Measurements from ENCODE around the gene ZNF462. TPM values are rescaled to one million over a fixed set of nuclear protein-coding genes. Genes with fewer than 3 reads are reported as not detected.

The ZNF462 gene
- total RNA-seq, 1 donor from 2014 or later: 28.5 TPM

GRCh38 chr9:106906129-106906528 is 43.2 kb downstream of the ZNF462 start:
- Histone ChIP-seq H3K36me3 (no peaks in the 10 kb centered on the region), H3K4me3 (no peak overlapping the region), H3K4me1 (no peaks in the 10 kb centered on the region), H3K27ac (no peak overlapping the region), H3K9me3 (peaks cover 4% of the 10 kb centered on the region), H3K27me3 (no peaks in the 10 kb centered on the region)
- DNase-seq (ENCODE audit: extremely low spot score in 2 of 2): no peak
- intact Hi-C loops (cut with DNase I): no loop called here
- TF ChIP-seq POLR2A (IDR thresholded peaks at IDR 0.05) (no peak), POLR2AphosphoS5 (IDR thresholded peaks at IDR 0.05; ENCODE audit: insufficient read depth in 1 of 2, low read depth in 1 of 2) (no peak), CTCF (IDR thresholded peaks at IDR 0.05) (no peak)

GRCh38 chr9:106911951-106912350 is 49.0 kb downstream of the ZNF462 start:
- Histone ChIP-seq H3K27ac (no peak overlapping the region), H3K9me3 (no peaks in the 10 kb centered on the region), H3K4me1 (peaks cover 12% of the 10 kb centered on the region), H3K27me3 (no peaks in the 10 kb centered on the region), H3K36me3 (no peaks in the 10 kb centered on the region), H3K4me3 (no peak overlapping the region)
- TF ChIP-seq CTCF (IDR thresholded peaks at IDR 0.05) (no peak), POLR2AphosphoS5 (IDR thresholded peaks at IDR 0.05; ENCODE audit: insufficient read depth in 1 of 2, low read depth in 1 of 2) (no peak), POLR2A (IDR thresholded peaks at IDR 0.05) (no peak)
- intact Hi-C loops (cut with DNase I): no loop called here
- DNase-seq (ENCODE audit: extremely low spot score in 2 of 2): no peak

DNA sequence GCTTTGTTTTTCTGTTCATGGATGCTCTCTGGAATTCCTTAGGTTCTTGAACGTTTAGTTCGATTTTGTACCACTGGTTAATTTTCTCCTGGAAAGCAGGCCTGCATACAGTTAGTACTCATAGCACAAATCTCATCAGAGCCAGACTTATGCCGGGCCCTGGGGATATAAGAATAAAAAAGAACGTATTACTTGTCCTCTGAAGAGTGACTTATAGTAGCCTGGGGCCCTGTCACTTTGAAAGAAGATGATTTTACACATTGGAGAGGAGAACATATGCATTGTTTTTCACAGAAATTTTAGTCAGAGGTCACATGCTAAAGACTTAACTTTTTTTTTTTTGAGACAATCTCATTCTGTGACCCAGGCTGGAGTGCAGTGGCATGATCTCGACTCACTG is 50.3 kb downstream of the ZNF462 start:
- Histone ChIP-seq H3K36me3 (no peaks in the 10 kb centered on the region), H3K4me3 (no peak overlapping the region), H3K4me1 (peaks cover 17% of the 10 kb centered on the region), H3K9me3 (no peaks in the 10 kb centered on the region), H3K27ac (no peak overlapping the region), H3K27me3 (no peaks in the 10 kb centered on the region)
- no peak for DNase-seq (ENCODE audit: extremely low spot score in 2 of 2)
- no peak for TF ChIP-seq POLR2AphosphoS5 (IDR thresholded peaks at IDR 0.05; ENCODE audit: insufficient read depth in 1 of 2, low read depth in 1 of 2)
- no peak for TF ChIP-seq POLR2A (IDR thresholded peaks at IDR 0.05)
- TF ChIP-seq CTCF (IDR thresholded peaks at IDR 0.05): no peak
- intact Hi-C loops (cut with DNase I): no loop called here

DNA sequence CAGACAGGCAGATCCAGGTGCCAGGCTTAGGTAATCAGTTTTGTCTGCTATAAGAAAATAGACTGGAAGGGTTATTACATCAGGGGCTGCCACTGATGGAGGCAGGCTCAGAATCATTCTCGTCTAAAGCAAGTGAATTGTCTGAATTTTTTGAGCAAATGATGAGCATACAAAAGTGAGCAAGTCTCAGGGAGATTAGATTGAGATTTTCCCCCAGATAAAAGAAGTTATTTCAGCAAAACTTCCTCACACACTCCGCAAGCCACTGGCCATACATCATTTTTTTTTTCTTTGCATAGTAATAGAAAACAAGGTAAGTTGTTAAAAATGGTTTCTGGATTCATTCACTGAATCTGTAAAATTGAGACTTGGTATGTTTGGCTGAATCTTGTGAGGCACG is 52.9 kb downstream of the ZNF462 start:
- Histone ChIP-seq H3K27ac (no peak overlapping the region), H3K36me3 (no peaks in the 10 kb centered on the region), H3K4me1 (peaks cover 25% of the 10 kb centered on the region), H3K4me3 (no peak overlapping the region), H3K27me3 (no peaks in the 10 kb centered on the region), H3K9me3 (no peaks in the 10 kb centered on the region)
- TF ChIP-seq POLR2A (IDR thresholded peaks at IDR 0.05) (no peak), CTCF (IDR thresholded peaks at IDR 0.05) (no peak), POLR2AphosphoS5 (IDR thresholded peaks at IDR 0.05; ENCODE audit: insufficient read depth in 1 of 2, low read depth in 1 of 2) (no peak)
- DNase-seq (ENCODE audit: extremely low spot score in 2 of 2): no peak
- intact Hi-C loops (cut with DNase I): no loop called here

GRCh38 chr9:106916466-106917235 is 53.7 kb downstream of the ZNF462 start:
- intact Hi-C loops (cut with DNase I): no loop called here
- Histone ChIP-seq H3K4me1 (peaks cover 33% of the 10 kb centered on the region), H3K9me3 (no peaks in the 10 kb centered on the region), H3K27me3 (no peaks in the 10 kb centered on the region), H3K4me3 (no peak overlapping the region), H3K27ac (no peak overlapping the region), H3K36me3 (no peaks in the 10 kb centered on the region)
- no peak for DNase-seq (ENCODE audit: extremely low spot score in 2 of 2)
- peak in 1 of 2 donors; percentile 71 for TF ChIP-seq POLR2AphosphoS5 (IDR thresholded peaks at IDR 0.05; ENCODE audit: insufficient read depth in 1 of 2, low read depth in 1 of 2)
- TF ChIP-seq POLR2A (IDR thresholded peaks at IDR 0.05): no peak

Data from vagina (tissue), 2 donors.